ENCODE measurements around the gene HS3ST1.

The HS3ST1 gene

GRCh38 chr4:11367371-11367770 lies 61.3 kb downstream of the HS3ST1 start:
- no peaks in the 10 kb centered on the region for H3K4me1 ChIP-seq
- peak; percentile 79 to 80 for DNase-seq
- no peaks in the 10 kb centered on the region for H3K9me3 ChIP-seq
- TF ChIP-seq, protein P1, sequence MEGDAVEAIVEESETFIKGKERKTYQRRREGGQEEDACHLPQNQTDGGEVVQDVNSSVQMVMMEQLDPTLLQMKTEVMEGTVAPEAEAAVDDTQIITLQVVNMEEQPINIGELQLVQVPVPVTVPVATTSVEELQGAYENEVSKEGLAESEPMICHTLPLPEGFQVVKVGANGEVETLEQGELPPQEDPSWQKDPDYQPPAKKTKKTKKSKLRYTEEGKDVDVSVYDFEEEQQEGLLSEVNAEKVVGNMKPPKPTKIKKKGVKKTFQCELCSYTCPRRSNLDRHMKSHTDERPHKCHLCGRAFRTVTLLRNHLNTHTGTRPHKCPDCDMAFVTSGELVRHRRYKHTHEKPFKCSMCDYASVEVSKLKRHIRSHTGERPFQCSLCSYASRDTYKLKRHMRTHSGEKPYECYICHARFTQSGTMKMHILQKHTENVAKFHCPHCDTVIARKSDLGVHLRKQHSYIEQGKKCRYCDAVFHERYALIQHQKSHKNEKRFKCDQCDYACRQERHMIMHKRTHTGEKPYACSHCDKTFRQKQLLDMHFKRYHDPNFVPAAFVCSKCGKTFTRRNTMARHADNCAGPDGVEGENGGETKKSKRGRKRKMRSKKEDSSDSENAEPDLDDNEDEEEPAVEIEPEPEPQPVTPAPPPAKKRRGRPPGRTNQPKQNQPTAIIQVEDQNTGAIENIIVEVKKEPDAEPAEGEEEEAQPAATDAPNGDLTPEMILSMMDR (IDR thresholded peaks at IDR 0.05) = no peak
- no peaks in the 10 kb centered on the region for H3K36me3 ChIP-seq
- H3K27me3 ChIP-seq = peaks cover 0 to 12% of the 10 kb centered on the region in 2 donors
- H3K27ac ChIP-seq = no peak overlapping the region
- H3K4me3 ChIP-seq = no peak overlapping the region
- intact Hi-C loops (cut with DNase I; ENCODE audit: low total_unique reads) = no loop called here

DNA sequence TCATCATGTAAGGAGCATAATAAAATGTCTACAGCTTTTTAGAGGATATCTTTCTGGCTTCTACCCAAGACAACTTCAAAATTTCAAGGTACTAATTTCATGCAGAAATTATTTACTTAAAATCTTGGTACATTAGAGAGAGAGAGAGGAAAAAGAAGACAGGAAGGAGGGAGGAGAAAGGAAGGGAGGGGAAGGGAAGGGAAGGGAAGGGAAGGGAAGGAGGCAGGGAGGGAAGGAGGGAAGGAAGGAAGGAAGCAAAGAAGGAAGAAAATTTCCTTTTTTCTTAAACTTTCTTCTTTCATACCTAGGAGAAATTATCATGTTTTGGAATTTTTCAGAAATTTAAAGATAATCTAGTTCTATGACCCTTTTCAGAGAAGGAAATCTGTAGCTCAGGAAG lies 61.8 kb downstream of the HS3ST1 start:
- intact Hi-C loops (cut with DNase I; ENCODE audit: low total_unique reads) = no loop called here

GRCh38 chr4:11365039-11365438 lies 63.7 kb downstream of the HS3ST1 start:
- no peaks in the 10 kb centered on the region for H3K36me3 ChIP-seq
- no peak overlapping the region for H3K4me3 ChIP-seq
- TF ChIP-seq, protein P1 (IDR thresholded peaks at IDR 0.05) = no peak
- H3K4me1 ChIP-seq = no peaks in the 10 kb centered on the region
- DNase-seq = no peak
- intact Hi-C loops (cut with DNase I; ENCODE audit: low total_unique reads) = no loop called here
- H3K27ac ChIP-seq = no peak overlapping the region
- no peaks in the 10 kb centered on the region for H3K9me3 ChIP-seq
- H3K27me3 ChIP-seq = peaks cover 0 to 12% of the 10 kb centered on the region in 2 donors

More for the DNA sequence above, 61.8 kb downstream of the HS3ST1 start:
- Histone ChIP-seq H3K9me3 (no peaks in the 10 kb centered on the region), H3K27ac (no peak overlapping the region), H3K27me3 (peaks cover 0 to 12% of the 10 kb centered on the region in 2 donors), H3K36me3 (no peaks in the 10 kb centered on the region), H3K4me1 (no peaks in the 10 kb centered on the region), H3K4me3 (no peak overlapping the region)
- no peak for DNase-seq
- TF ChIP-seq, protein P1 (IDR thresholded peaks at IDR 0.05) = no peak

- Histone ChIP-seq H3K9me3 (no peaks in the 10 kb centered on the region), H3K4me1 (no peaks in the 10 kb centered on the region), H3K27me3 (no peaks in the 10 kb centered on the region), H3K27ac (no peak overlapping the region), H3K36me3 (no peaks in the 10 kb centered on the region), H3K4me3 (no peak overlapping the region)
- intact Hi-C loops (cut with DNase I; ENCODE audit: low total_unique reads) = no loop called here
- TF ChIP-seq, protein P1 (IDR thresholded peaks at IDR 0.05) = no peak
- DNase-seq = no peak
Observed at GRCh38 chr4:11359591-11359990, 69.1 kb downstream of the HS3ST1 start.

GRCh38 chr4:11355226-11355625 lies 73.5 kb downstream of the HS3ST1 start:
- Histone ChIP-seq H3K27ac (no peak overlapping the region), H3K36me3 (no peaks in the 10 kb centered on the region), H3K9me3 (no peaks in the 10 kb centered on the region), H3K4me1 (no peaks in the 10 kb centered on the region), H3K4me3 (no peak overlapping the region), H3K27me3 (no peaks in the 10 kb centered on the region)
- DNase-seq = no peak
- TF ChIP-seq, protein P1 (IDR thresholded peaks at IDR 0.05) = no peak
- intact Hi-C loops (cut with DNase I; ENCODE audit: low total_unique reads) = no loop called here

- H3K4me3 ChIP-seq = no peak overlapping the region
- H3K27ac ChIP-seq = no peak overlapping the region
- TF ChIP-seq, protein P1 (IDR thresholded peaks at IDR 0.05) = no peak
- H3K4me1 ChIP-seq = no peaks in the 10 kb centered on the region
- H3K9me3 ChIP-seq = no peaks in the 10 kb centered on the region
- intact Hi-C loops (cut with DNase I; ENCODE audit: low total_unique reads) = no loop called here
- DNase-seq = no peak
- H3K27me3 ChIP-seq = no peaks in the 10 kb centered on the region
- no peaks in the 10 kb centered on the region for H3K36me3 ChIP-seq
Observed at GRCh38 chr4:11354531-11354930, 74.2 kb downstream of the HS3ST1 start.

Measured in tibial artery (tissue), 4 donors.